ENCODE data around the gene PDE3B. TPM values are rescaled to one million over a fixed set of nuclear protein-coding genes. Genes with fewer than 3 reads are reported as not detected.
A peak's percentile ranks its signal among the peaks of the same experiment; 100 is the strongest.
"Not testable (repeated sequence)": the region's sequence is repeated elsewhere in the genome, so short reads cannot be mapped to it uniquely, and the experiment has no call there.

The PDE3B gene
- total and polyA plus RNA-seq, 2 experiments from 2014 or later = 6.4 to 16.9 TPM

DNA sequence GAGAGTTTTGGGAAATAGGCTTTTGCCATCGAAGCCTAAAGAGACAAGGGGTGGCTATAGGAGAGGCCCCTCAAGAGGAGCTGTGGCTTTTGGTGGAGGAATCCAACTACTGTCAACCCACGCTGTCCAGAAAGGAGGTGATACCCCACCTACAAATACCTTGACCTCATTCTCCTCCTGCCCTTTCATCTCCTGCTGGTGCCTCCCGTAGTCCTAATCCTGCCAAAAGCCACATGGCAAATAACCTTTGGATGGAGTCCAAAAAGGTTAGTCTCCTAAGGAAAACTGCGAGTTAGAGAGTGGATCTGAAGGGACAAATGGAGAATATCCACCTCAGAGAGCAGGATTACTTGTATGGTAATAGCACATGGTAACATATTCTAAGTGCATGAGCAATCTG is 112.7 kb downstream of the PDE3B start:
- no peaks in the 10 kb centered on the region for H3K4me1 ChIP-seq (ENCODE audit: low read depth)
- H3K9me3 ChIP-seq (ENCODE audit: low read depth) = no peaks in the 10 kb centered on the region
- no peak overlapping the region for H3K4me3 ChIP-seq
- TF ChIP-seq, protein P1, sequence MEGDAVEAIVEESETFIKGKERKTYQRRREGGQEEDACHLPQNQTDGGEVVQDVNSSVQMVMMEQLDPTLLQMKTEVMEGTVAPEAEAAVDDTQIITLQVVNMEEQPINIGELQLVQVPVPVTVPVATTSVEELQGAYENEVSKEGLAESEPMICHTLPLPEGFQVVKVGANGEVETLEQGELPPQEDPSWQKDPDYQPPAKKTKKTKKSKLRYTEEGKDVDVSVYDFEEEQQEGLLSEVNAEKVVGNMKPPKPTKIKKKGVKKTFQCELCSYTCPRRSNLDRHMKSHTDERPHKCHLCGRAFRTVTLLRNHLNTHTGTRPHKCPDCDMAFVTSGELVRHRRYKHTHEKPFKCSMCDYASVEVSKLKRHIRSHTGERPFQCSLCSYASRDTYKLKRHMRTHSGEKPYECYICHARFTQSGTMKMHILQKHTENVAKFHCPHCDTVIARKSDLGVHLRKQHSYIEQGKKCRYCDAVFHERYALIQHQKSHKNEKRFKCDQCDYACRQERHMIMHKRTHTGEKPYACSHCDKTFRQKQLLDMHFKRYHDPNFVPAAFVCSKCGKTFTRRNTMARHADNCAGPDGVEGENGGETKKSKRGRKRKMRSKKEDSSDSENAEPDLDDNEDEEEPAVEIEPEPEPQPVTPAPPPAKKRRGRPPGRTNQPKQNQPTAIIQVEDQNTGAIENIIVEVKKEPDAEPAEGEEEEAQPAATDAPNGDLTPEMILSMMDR (IDR thresholded peaks at IDR 0.05; ENCODE audit: low read depth, low read length) = no peak
- H3K27ac ChIP-seq = no peak overlapping the region
- no peak for DNase-seq (ENCODE audit: low read depth in 1 of 2, low spot score in 1 of 2)
- no peaks in the 10 kb centered on the region for H3K36me3 ChIP-seq
- H3K27me3 ChIP-seq = no peaks in the 10 kb centered on the region

DNA sequence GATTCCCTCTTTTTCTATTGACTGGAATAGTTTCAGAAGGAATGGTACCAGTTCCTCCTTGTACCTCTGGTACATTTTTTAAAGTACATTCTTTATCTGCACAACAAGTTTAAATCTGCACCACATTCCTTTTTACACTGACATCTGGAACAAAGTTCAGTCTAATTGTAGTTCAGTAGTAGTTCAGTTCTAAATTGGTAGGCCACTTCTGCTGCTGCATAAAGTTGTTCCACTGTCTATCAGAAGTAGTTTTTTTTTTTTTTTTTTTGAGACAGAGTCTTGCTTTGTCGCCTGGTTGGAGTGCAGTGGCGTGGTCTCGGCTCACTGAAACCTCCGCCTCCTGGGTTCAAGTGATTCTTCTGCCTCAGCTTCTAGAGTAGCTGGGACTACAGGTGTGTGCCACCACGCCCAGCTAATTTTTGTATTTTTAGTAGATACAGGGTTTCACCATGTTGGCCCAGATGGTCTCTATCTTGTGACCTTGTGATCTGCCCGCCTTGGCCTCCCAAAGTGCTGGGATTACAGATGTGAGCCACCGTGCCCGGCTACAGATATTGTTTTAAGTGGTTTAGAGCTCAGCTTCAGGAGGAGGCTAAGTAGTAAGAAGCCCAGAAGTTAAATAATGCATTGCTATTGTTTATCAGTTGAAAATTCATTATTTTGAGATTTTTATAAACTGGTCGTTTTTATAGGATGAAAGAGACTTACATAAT is 115.9 kb downstream of the PDE3B start:
- not testable (repeated sequence) for H3K36me3 ChIP-seq; H3K9me3 ChIP-seq (ENCODE audit: low read depth); H3K27ac ChIP-seq; H3K4me3 ChIP-seq; H3K27me3 ChIP-seq; H3K4me1 ChIP-seq (ENCODE audit: low read depth)
- peak in 1 of 2 donors; percentile 24 for DNase-seq (ENCODE audit: low read depth in 1 of 2, low spot score in 1 of 2)

DNA sequence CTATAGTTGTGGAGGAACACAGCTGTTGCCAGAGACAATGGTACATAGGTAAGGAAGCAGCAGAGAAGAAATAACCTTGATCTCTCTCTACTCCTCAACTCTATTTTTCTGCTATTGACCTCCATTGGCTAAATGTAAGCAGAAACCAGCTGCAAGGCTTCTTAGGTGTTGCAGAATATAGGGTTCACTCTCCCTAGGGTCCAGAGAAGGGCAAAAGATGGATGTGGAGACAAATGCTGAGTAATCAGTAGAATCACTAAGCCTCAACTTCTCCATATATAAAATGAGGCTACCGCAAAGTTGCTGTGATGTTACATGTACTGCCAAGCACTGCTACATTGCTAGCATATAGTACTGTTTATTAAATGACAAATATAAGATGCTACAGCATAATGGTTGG is 120.6 kb downstream of the PDE3B start:
- Histone ChIP-seq H3K9me3 (ENCODE audit: low read depth) (no peaks in the 10 kb centered on the region), H3K4me1 (ENCODE audit: low read depth) (no peaks in the 10 kb centered on the region), H3K36me3 (no peaks in the 10 kb centered on the region), H3K27me3 (no peaks in the 10 kb centered on the region), H3K27ac (no peak overlapping the region), H3K4me3 (no peak overlapping the region)
- no peak for DNase-seq (ENCODE audit: low read depth in 1 of 2, low spot score in 1 of 2)
- TF ChIP-seq, protein P1 (IDR thresholded peaks at IDR 0.05; ENCODE audit: low read depth, low read length) = no peak

DNA sequence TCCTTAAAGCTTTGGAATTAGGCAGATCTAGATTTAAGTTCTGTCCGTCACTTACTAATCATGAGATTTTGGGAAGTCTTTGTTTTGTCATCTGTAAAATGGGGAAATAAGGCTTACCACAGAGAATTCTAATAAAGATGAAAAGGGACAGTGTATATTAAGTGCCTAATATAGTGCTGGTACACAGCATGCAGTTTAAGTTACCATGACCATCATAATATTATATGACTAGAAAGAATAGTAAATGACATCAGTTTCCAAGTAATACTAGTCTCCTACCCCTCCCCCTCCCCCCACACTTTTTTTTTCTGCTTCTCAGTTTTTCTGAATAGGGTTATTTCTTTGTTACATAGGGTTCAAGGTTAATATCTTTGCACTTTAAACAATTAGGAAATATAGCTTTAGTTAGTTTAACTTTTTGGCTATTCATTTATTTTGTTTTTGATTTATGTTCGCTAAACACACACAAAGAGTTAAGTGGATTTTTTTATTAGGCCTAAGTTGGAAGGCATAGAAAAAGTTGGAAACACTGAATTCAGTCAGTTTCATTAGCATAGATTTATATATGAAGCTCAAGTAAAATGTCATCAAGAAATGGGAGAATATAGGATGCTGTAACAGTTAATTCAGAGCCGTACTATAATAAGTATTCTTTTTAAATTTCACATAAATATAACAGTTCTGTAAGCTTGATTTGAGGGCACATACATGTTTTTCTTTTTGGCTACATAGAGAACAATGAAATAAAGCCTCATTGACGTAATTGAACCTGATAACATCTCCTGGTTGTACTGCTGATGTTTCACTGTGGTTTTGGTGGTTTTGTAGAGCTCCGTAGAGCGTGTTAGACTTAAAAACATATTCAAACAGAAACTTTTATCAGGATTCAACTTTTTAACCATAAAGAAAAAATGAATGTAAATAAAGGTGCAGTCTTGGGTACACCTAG is 121.2 kb downstream of the PDE3B start:
- H3K36me3 ChIP-seq = no peaks in the 10 kb centered on the region
- no peak overlapping the region for H3K27ac ChIP-seq
- H3K9me3 ChIP-seq (ENCODE audit: low read depth) = no peaks in the 10 kb centered on the region
- DNase-seq (ENCODE audit: low read depth in 1 of 2, low spot score in 1 of 2) = peak in 1 of 2 donors; percentile 95
- H3K4me3 ChIP-seq = no peak overlapping the region
- H3K4me1 ChIP-seq (ENCODE audit: low read depth) = no peaks in the 10 kb centered on the region
- H3K27me3 ChIP-seq = no peaks in the 10 kb centered on the region
- TF ChIP-seq, protein P1 (IDR thresholded peaks at IDR 0.05; ENCODE audit: low read depth, low read length) = no peak

DNA sequence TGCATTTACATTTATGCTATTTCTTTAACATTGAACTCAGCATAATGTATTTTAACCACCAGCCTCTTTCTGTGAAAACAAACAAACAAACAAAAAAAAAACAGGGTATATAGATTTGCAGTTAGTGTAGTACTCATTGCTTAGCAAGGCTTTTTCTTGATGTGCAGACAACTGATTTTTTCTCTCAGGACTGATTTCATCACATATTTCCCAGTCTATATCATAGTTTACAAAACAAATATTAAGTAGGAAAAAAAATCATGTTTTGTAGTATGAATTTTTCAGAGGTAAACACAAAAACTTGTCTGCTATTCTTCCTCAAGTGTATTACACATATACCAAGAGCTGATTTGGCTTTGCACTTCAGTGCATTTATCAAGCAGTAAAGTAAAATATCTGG is 123.0 kb downstream of the PDE3B start:
- Histone ChIP-seq H3K36me3 (no peaks in the 10 kb centered on the region), H3K9me3 (ENCODE audit: low read depth) (no peaks in the 10 kb centered on the region), H3K27me3 (no peaks in the 10 kb centered on the region), H3K4me3 (no peak overlapping the region), H3K27ac (no peak overlapping the region), H3K4me1 (ENCODE audit: low read depth) (no peaks in the 10 kb centered on the region)
- TF ChIP-seq, protein P1 (IDR thresholded peaks at IDR 0.05; ENCODE audit: low read depth, low read length) = no peak
- no peak for DNase-seq (ENCODE audit: low read depth in 1 of 2, low spot score in 1 of 2)
